Astrocyte of the spinal cord (primary cell): Measurements from ENCODE around the gene RBMS3.

Experiments used
- DNase-seq: peaks from one replicate; pipeline ENCODE4 v3.0.0; 2011; ENCODE audit warnings: low read depth, low spot score
- H3K4me3 ChIP-seq: 2 replicates; pipeline ENCODE4 v1.5.1; 2011; ENCODE audit warnings: low read depth, mild to moderate bottlenecking, low read length, moderate library complexity
- in situ Hi-C: cut with HindIII; loops from 2 replicates; pipeline ENCODE4 v1.10.0; 2017; ENCODE audit warnings: low sequenced_read_pairs
- TF ChIP-seq, protein P1 (sequence below): IDR thresholded peaks from 2 replicates; pipeline ENCODE4 v1.5.1; 2012; ENCODE audit warnings: low read depth, mild to moderate bottlenecking, low read length, inconsistent platforms

RBMS3 gene

DNA sequence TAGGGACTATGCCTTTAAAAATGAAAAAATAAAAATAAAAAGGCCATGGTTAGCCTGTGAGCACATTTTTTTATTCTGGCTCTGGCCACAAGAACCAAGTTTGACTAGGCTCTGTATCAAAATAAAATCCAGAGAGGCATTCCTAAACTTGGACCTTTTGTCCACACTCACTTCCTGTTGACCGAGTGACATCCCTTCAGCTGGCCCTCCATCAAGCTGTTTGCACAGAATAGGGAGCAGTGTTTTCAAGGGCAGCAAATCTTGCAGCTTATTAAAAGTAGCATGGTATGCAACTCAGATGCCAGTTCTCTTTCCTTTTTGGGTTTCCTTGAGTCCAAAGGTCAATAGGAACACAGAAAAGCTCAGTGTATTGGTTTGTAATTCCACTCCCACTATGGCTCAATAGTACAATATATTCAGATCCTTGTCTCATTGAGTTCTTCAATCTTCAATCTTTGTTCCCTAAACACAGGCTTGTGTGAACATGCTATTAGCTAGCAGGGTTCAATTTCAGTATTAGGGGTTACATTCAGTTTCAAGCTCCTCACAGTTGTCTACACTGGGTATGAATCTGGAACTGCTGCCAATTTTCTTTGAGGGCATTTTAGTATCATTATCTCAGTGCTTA lies 244.5 kb downstream of the RBMS3 start:
- TF ChIP-seq, protein P1, sequence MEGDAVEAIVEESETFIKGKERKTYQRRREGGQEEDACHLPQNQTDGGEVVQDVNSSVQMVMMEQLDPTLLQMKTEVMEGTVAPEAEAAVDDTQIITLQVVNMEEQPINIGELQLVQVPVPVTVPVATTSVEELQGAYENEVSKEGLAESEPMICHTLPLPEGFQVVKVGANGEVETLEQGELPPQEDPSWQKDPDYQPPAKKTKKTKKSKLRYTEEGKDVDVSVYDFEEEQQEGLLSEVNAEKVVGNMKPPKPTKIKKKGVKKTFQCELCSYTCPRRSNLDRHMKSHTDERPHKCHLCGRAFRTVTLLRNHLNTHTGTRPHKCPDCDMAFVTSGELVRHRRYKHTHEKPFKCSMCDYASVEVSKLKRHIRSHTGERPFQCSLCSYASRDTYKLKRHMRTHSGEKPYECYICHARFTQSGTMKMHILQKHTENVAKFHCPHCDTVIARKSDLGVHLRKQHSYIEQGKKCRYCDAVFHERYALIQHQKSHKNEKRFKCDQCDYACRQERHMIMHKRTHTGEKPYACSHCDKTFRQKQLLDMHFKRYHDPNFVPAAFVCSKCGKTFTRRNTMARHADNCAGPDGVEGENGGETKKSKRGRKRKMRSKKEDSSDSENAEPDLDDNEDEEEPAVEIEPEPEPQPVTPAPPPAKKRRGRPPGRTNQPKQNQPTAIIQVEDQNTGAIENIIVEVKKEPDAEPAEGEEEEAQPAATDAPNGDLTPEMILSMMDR, result no peak

DNA sequence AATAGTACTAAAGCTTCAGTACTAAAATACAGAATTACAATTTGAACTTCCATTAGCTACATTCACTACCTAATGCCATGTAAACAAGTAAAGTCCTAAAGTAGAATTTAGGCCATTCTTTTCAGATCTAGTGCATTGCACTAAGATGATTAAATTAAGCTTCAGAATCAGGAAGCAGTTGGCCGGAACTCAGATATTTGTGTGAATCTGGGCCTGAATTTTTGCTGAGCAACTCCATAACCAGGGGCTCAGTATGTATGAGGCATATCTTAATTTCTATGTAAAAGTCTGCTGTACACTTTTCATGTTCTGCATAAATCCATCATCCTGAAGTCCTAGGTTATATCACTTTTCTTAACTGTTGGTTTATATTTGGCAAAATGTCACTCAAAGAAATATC lies 246.4 kb downstream of the RBMS3 start:
- TF ChIP-seq, protein P1, result no peak
- no peak for DNase-seq
- in situ Hi-C loops, result no loop called here
- H3K4me3 ChIP-seq, result no peak overlapping the region

More for the DNA sequence above, 244.5 kb downstream of the RBMS3 start:
- DNase-seq, result peak; percentile 75
- in situ Hi-C loops, result no loop called here
- no peak overlapping the region for H3K4me3 ChIP-seq

DNA sequence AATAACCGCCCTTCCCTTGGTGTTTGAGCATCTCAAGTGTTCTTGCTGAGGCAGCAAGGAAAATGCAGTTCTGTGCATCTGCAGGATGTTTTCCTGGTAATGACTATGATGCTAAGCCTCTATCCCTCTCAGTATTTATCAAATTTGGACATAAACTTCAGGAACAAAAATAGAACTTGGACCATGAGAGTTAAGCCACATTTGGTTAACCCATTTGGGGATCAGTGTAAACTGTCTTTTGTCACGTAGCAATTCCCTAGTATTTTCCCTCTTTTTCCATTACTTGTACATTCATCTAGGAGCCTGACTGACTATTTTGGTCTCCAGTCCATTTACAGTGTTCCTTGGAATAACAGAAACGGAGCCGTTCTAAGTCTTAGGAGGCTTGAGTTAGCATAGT lies 250.8 kb downstream of the RBMS3 start:
- in situ Hi-C loops, result no loop called here
- no peak for DNase-seq
- TF ChIP-seq, protein P1, result no peak
- no peak overlapping the region for H3K4me3 ChIP-seq

DNA sequence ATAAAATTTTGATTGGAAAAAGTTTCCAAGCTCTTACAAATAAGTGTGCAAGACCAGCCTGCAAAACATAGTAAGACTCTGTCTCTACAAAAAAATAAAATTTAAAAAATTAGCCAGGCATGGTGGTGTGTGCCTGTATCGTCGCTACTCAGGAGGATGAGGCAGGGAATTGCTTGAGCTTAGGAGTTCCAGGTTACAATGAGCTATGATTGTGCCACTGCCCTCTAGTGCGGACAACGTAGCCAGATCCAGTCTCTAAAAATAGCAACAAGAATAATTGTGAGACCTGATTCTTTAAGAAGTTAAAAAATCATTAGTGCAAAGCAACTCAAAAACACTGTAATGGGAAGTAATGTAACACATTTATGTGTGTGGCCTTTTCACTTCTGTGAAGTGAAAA lies 251.6 kb downstream of the RBMS3 start:
- no peak overlapping the region for H3K4me3 ChIP-seq
- TF ChIP-seq, protein P1, result no peak
- DNase-seq, result no peak
- in situ Hi-C loops, result no loop called here

DNA sequence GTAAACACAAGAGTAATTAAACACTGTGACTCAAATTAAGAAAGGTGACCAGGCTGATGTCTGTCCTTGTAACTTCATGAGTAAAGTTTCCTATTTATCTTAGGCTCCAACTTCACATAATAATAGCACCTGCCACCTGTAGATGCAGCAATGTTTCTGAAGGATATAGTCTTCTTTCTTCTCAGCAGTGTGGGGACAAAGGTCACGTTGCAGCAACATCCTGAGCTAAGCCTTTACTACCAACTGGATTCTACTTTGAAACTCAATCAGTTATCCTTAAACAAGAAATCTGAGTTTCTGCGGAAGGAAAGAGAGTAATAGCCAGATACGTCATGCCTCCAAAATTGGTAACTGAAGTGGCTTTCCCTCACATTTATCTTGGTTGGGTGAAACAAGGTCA lies 253.1 kb downstream of the RBMS3 start:
- no peak overlapping the region for H3K4me3 ChIP-seq
- DNase-seq, result no peak
- in situ Hi-C loops, result no loop called here
- TF ChIP-seq, protein P1, result no peak

DNA sequence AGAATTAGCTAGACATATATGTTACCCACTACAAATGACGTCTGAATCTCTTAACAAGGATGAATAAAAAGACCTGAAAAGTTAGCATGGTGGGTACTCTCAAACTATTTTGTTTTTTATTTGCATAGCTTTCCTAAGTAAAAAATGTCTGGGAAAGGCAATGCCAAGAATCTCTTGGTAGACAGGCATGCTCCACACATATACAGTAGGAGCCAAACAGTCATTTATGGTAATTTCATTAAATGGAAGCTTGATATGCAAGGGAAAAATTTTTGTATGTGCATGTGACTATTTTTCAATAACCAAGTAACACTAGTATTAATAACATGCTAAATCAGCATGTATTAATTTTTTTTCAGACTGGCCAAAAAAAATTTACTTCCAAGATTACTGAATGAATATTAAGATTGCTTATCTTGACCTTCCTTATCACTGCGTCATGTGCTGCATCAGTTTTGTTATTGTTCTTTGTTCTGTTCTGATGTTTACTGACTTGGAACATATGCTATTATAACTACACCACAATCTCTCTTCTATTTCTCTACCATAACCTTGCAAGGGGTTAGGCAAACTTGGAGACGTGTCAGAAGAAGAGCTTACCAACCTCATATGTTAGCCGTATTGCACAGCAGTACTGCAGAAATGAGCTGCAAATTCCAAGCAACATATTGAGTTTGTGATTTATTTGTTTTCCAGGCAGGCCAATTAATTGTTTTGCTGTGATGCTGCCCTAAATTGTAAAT lies 255.3 kb downstream of the RBMS3 start:
- DNase-seq, result no peak
- in situ Hi-C loops, result no loop called here
- H3K4me3 ChIP-seq, result no peak overlapping the region
- TF ChIP-seq, protein P1, result no peak
